Superior temporal gyrus (tissue), 1 donor: ENCODE data around the gene TIMP1.

Experiments used
- DNase-seq: peaks from one replicate; pipeline ENCODE4 v3.0.0-alpha.2; 2016; ENCODE audit errors: extremely low spot score

TIMP1 gene

DNA sequence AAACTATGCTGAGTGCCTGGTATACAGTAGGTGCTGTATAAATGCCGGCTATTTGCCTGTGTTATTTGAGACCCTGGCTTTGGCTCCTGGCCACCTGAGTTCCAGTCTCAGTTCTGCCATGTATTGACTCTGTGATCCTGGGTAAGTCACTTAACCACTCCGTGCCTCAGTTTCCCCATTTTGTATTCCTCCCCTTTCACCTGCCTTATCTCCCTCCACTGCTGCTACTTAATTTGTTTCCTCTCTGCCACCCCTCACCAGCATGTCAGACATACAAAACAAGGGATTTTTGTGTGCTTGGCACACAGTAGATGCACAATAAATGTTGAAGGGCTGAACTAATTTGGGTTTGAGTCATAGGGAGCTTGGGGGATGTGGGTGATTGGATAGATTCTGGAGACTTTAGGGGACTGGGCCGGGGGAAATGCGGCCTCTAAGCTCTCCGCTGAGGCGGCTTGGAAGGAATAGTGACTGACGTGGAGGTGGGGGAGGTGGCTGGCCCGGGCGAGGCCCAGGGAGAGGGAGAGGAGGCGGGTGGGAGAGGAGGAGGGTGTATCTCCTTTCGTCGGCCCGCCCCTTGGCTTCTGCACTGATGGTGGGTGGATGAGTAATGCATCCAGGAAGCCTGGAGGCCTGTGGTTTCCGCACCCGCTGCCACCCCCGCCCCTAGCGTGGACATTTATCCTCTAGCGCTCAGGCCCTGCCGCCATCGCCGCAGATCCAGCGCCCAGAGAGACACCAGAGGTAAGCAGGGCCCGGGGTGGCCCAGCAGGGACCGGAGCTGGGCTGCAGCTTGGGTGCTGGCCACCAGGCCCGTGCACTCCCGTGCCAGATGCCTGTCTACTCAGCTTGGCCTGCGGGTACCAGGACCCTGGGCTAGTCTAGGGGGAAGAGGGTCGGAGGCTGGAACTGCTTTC is at the start of gene TIMP1:
TIMP1 (plus strand) TSS at position 706 of the 917 bp plus-strand sequence. CDS start 980 bp downstream, outside the sequence.
- DNase-seq = no peak

DNA sequence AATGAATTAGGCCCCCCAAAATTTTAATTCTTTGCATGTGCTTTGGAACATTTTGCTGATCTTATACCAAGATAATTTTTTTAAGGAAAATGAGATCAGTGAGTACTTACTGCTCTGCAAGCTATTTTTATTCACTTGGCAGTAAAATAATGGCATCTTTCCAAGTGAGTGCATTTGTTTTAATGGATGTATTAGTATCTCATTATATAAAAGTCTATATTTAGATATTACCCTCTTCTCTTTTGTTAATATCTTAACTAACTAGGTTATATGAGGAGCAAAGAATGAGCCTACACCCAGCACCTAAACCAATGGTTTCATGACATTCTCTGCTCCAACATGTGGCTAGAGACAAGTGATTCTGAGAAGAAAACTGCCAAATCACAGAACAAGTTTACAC is 42.4 kb upstream of the TIMP1 start:
- DNase-seq = peak; percentile 35

- peak; percentile 90 for DNase-seq
Measured at GRCh38 chrX:47540754-47541538, 41.3 kb upstream of the TIMP1 start.

GRCh38 chrX:47543496-47543895 is 38.7 kb upstream of the TIMP1 start:
- no peak for DNase-seq

GRCh38 chrX:47556045-47556623 is 26.1 kb upstream of the TIMP1 start:
- DNase-seq = peak; percentile 87

- no peak for DNase-seq
Measured at GRCh38 chrX:47558436-47558835, 23.8 kb upstream of the TIMP1 start.

DNA sequence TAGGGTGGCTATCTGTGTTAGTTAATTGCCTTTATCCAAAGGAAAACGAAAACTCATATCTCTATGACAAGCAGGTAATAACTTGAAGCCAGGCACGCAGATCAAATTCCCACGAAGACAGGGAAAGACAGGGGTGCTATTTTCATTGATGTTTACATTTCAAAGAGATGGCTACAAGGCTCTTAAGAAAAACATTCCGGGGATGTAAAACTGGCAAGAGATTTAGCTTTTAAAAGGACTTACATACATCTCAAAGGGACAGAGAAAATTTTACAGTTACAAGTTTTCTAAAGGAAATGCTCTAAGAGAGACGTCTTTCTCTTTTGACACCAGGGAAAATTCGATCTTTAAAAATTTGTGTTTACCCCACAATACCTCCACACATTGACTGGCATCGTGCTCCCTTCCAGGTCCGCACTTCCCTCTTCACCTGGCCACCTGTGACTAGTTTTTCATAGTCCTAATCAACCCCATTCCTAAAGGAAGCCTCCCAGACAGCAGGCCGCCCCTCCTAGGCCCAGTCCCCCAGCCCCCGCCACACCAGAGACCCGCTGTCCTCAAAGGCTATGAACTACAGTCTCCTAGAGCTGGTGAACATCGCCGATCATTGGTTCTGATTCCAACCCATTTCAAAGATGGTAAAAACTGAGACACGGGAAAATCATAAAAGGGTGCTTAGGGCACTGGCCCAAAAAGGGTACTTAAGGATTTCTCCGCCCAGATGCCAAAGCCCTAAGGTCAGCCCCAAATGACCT is 21.9 kb upstream of the TIMP1 start:
- DNase-seq = no peak

GRCh38 chrX:47560934-47561658 is 21.1 kb upstream of the TIMP1 start, which contains the start of gene ARAF:
Gene ARAF (plus strand): TSS chrX:47561205. CDS start chrX:47562968, 1,763 bp downstream.
- peak; percentile 97 for DNase-seq

- no peak for DNase-seq
Measured at GRCh38 chrX:47561659-47562151, 20.5 kb upstream of the TIMP1 start.

GRCh38 chrX:47562615-47563243 is 19.5 kb upstream of the TIMP1 start:
- DNase-seq = no peak

DNA sequence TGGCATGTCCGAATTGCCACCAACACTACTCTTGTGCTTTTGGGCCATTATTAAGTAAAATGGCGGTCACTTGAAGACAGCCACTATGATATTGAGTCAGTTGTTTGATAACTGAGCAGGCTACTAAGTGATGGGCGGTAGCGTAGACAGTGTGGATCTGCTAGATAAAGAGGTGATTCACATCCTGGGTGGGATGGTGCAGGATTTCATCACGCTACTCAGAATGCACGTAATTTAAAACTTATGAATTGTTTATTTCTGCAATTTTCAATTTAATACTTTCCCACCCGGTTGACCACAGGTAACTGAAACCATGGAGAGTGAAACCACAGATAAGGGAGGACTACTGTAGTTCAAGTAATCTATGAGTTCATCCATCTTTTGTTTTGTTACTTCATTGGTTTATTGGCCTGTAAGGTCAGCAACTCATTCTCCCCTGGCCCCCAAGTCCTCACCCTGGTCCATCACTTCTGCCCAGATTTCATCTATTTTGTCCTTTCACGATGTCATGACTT is 18.4 kb upstream of the TIMP1 start:
- DNase-seq = no peak

- DNase-seq = no peak
Measured at GRCh38 chrX:47564438-47565085, 17.7 kb upstream of the TIMP1 start.

- DNase-seq = no peak
Measured at GRCh38 chrX:47566841-47567240, 15.4 kb upstream of the TIMP1 start.

GRCh38 chrX:47568656-47569295 is 13.5 kb upstream of the TIMP1 start:
- DNase-seq = no peak

- no peak for DNase-seq
Measured at GRCh38 chrX:47570794-47571193, 11.4 kb upstream of the TIMP1 start.

GRCh38 chrX:47571215-47571614 is 11.0 kb upstream of the TIMP1 start:
- no peak for DNase-seq

GRCh38 chrX:47571896-47572295 is 10.3 kb upstream of the TIMP1 start:
- DNase-seq = no peak

- no peak for DNase-seq
Measured at GRCh38 chrX:47572773-47573340, 9.4 kb upstream of the TIMP1 start.
